ENCODE results near the gene ZFPM1.

DNA sequence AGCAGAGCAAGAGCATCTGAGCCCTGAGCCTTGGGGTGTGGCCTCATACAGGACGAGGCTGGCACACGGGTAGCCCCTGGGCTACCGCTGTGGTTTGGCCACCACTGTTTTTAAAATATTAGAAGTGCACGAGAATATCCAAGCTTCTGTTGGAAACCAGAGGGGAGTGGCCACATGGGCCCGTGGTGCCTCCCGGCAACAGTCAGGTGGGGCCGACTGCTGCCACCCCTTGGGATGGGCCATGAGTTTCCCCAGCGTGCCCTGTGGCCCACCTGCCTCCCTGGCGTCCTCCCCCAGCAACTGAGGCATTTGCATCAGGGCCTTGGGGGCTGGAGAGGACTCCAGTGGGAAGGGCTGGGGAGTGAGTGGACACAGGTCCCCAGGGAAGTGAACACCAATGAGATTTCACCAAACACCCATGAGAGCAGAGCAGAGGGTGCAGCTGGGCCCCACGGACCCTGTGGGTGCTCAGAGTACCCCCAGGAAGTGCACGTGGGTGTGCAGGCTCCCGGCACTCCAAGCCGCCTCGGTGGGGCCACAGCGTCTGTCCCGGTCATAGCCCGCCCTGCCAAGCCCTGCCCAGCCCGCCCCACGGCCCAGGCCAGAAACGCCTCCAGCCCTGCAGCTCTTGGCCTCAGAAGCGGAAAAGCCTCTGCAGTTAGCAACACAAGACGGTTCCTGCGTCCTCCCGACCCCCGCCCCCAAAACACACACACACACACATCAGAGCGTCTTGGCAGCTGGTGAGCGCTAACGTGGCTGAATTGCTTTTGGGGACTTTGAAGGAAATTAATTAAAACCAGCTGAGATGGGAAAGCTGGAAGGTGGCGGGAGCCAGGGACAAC, 47.6 kb upstream of the ZFPM1 start:
- TF ChIP-seq, protein P1, sequence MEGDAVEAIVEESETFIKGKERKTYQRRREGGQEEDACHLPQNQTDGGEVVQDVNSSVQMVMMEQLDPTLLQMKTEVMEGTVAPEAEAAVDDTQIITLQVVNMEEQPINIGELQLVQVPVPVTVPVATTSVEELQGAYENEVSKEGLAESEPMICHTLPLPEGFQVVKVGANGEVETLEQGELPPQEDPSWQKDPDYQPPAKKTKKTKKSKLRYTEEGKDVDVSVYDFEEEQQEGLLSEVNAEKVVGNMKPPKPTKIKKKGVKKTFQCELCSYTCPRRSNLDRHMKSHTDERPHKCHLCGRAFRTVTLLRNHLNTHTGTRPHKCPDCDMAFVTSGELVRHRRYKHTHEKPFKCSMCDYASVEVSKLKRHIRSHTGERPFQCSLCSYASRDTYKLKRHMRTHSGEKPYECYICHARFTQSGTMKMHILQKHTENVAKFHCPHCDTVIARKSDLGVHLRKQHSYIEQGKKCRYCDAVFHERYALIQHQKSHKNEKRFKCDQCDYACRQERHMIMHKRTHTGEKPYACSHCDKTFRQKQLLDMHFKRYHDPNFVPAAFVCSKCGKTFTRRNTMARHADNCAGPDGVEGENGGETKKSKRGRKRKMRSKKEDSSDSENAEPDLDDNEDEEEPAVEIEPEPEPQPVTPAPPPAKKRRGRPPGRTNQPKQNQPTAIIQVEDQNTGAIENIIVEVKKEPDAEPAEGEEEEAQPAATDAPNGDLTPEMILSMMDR (IDR thresholded peaks at IDR 0.05), result no peak
- TF ChIP-seq POLR2AphosphoS5 (IDR thresholded peaks at IDR 0.05; ENCODE audit: insufficient read depth in 1 of 2, low read depth in 1 of 2) (peak in 1 of 2 donors; percentile 10), POLR2A (IDR thresholded peaks at IDR 0.05) (no peak)
